ENCODE data around the gene DUSP8.

Gene DUSP8

DNA sequence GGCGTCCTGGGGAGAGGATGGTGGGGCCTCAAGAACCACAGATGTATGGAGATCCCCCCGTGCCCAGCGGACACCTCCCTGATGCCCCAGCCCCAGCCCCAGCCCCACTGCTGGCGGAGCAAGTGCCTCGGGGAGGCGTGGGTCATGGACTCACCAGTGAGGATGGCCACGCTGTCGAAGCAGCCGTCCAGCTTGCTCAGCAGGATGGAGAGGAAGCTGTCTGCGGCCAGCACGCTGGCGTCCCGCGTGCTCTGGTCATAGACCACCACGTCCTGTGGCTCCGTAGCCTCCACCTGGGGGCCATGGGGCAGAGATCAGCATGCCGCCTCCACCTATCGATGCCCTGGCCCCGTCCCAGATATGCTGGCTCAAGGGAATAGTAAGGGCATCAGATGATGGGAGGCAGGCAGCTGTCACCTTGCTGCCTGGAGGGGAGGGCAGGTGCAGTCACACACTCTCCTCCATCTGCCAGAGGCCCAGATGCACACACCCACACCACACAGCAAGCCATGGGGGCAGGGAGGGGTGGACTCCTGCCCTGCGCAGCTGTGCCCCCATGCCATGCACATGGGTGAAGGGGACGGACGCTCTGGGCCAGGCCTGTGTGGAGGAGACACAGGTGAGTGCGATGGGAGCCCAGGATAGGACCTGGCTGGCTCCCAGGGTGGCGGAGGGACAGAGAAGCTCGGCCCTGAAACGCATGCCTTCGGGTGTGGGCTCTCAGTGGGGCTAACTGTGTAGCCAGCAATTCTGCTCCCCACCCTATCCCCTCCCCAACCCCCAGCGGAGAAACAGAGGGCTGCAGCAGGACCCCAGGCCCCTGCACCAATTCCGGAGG lies 8.2 kb downstream of the DUSP8 start:
- Histone ChIP-seq H3K9me3 (no peaks in the 10 kb centered on the region), H3K27me3 (no peaks in the 10 kb centered on the region), H3K4me3 (no peak overlapping the region), H3K36me3 (peaks cover 12 to 52% (median 37%) of the 10 kb centered on the region in 3 donors), H3K4me1 (peaks cover 5 to 56% (median 47%) of the 10 kb centered on the region in 4 donors), H3K27ac (peak overlapping the region; percentile 17 to 59)
- DNase-seq: no peak
- intact Hi-C loops (cut with DNase I; ENCODE audit: low total_unique reads): loop anchor here (10.0 kb wide), 1 partner anchor 191 kb away; the partner anchor contains the start of gene IFITM10
- TF ChIP-seq CTCF (IDR thresholded peaks at IDR 0.05): no peak

- Histone ChIP-seq H3K36me3 (peaks cover 12 to 52% (median 37%) of the 10 kb centered on the region in 3 donors), H3K4me3 (no peak overlapping the region), H3K27ac (peak overlapping the region; percentile 15 to 59), H3K9me3 (no peaks in the 10 kb centered on the region), H3K27me3 (no peaks in the 10 kb centered on the region), H3K4me1 (peaks cover 5 to 56% (median 48%) of the 10 kb centered on the region in 4 donors)
- DNase-seq: no peak
- TF ChIP-seq CTCF (IDR thresholded peaks at IDR 0.05): no peak
- intact Hi-C loops (cut with DNase I; ENCODE audit: low total_unique reads): loop anchor here (10.0 kb wide), 1 partner anchor 192 kb away; the partner anchor contains the start of gene IFITM10
These were observed 8.9 kb downstream of the DUSP8 start for GRCh38 chr11:1563149-1563638.

DNA sequence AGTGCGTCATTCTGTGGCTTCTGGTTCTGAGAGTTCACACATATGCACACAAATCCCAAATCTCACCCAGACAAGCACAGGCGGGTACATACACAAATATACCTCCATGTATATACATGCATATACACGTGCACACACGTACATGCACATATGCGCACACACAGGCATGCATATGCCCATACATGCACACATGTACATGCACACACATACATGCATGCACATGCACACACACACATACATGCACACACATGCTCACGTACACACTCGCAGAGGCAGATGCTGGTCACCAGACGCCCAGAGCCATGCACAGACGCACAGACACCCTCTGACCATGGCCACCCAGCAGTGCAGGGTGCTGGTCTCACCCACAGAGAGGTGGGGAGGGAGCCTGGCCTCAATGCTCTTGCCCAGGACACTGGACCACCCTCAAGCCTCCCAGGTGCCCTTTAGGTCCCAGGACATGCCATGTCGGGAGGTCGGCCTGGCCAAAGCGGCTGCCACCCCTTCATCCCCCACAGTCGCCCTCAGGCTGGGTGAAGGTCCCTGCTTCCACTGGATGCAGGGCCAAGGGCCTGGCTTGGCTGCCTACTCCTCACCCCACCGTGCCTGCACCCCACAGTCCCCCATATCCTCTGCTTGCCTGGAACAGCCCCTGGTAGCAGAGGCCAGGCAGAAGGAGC lies 9.5 kb downstream of the DUSP8 start:
- peak overlapping the region in 1 of 2 donors; percentile 59 for H3K27ac ChIP-seq
- H3K4me1 ChIP-seq: peaks cover 5 to 55% (median 48%) of the 10 kb centered on the region in 4 donors
- no peak for TF ChIP-seq CTCF (IDR thresholded peaks at IDR 0.05)
- intact Hi-C loops (cut with DNase I; ENCODE audit: low total_unique reads): loop anchor here (10.0 kb wide), 1 partner anchor 192 kb away; the partner anchor contains the start of gene IFITM10
- H3K4me3 ChIP-seq: no peak overlapping the region
- H3K27me3 ChIP-seq: no peaks in the 10 kb centered on the region
- H3K9me3 ChIP-seq: no peaks in the 10 kb centered on the region
- H3K36me3 ChIP-seq: peaks cover 12 to 54% (median 41%) of the 10 kb centered on the region in 3 donors
- no peak for DNase-seq

DNA sequence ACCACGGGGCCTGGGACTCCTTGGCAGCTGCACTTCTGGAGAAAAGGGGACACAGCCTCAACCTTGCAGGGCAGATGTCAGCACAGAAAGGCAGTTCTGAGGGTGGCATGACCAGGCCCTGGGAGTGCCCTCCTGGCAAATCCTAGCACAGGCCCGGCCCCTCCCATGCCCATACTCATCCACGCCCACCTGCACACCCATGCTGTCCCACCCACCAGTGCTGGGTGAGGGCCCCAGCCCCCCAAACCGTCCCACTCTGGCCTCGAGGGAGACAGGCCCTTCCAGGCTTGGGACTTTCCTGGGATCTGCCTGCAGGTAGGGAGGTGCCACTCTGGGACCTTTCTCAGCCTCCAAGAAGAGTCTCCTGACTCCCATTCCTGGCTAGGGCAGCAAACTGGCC lies 10.1 kb downstream of the DUSP8 start:
- H3K4me1 ChIP-seq: peaks cover 5 to 56% (median 51%) of the 10 kb centered on the region in 4 donors
- TF ChIP-seq CTCF (IDR thresholded peaks at IDR 0.05): no peak
- peaks cover 12 to 60% (median 47%) of the 10 kb centered on the region in 3 donors for H3K36me3 ChIP-seq
- H3K27me3 ChIP-seq: no peaks in the 10 kb centered on the region
- peak overlapping the region in 1 of 2 donors; percentile 92 for H3K27ac ChIP-seq
- H3K9me3 ChIP-seq: no peaks in the 10 kb centered on the region
- intact Hi-C loops (cut with DNase I; ENCODE audit: low total_unique reads): loop anchor here (10.0 kb wide), 1 partner anchor 193 kb away; the partner anchor contains the start of gene IFITM10
- DNase-seq: no peak
- H3K4me3 ChIP-seq: no peak overlapping the region

GRCh38 chr11:1561266-1561665 lies 10.8 kb downstream of the DUSP8 start:
- Histone ChIP-seq H3K4me3 (no peak overlapping the region), H3K27me3 (no peaks in the 10 kb centered on the region), H3K4me1 (peaks cover 5 to 57% (median 50%) of the 10 kb centered on the region in 4 donors), H3K9me3 (no peaks in the 10 kb centered on the region), H3K36me3 (peaks cover 13 to 61% (median 50%) of the 10 kb centered on the region in 3 donors), H3K27ac (peak overlapping the region; percentile 92 to 94)
- DNase-seq: no peak
- TF ChIP-seq CTCF (IDR thresholded peaks at IDR 0.05): no peak
- intact Hi-C loops (cut with DNase I; ENCODE audit: low total_unique reads): loop anchor here (10.0 kb wide), 1 partner anchor 194 kb away; the partner anchor contains the start of gene IFITM10

Data from tibial artery (tissue), 4 donors.